Left lobe of liver (tissue), 2 donors: ENCODE results near the gene DERL2. TPM values are rescaled to one million over a fixed set of nuclear protein-coding genes. Genes with fewer than 3 reads are reported as not detected.

Experiments used
- ATAC-seq: fragments of 200-7000 bp; cut with Tn5 transposase; one replicate; pipeline ENCODE4 v1.9.1; 2020; ENCODE audit warnings: mild to moderate bottlenecking, moderate library complexity
- DNase-seq: peaks from one replicate; pipeline ENCODE4 v3.0.0-alpha.2; 2020; ENCODE audit warnings: low spot score
- total RNA-seq: library from RNA; stranded (reverse); gene quantifications from one replicate; pipeline ENCODE4 v1.2.1, GENCODE V29; 2021
- donor health status: DM: no; HTN: no; CAD: no; lungs with moderate emphysema.
- donor health status: DM: no; HTN: yes; CAD: no.

The DERL2 gene
- total RNA-seq, 1 donor from 2014 or later, result 49.9 TPM

DNA sequence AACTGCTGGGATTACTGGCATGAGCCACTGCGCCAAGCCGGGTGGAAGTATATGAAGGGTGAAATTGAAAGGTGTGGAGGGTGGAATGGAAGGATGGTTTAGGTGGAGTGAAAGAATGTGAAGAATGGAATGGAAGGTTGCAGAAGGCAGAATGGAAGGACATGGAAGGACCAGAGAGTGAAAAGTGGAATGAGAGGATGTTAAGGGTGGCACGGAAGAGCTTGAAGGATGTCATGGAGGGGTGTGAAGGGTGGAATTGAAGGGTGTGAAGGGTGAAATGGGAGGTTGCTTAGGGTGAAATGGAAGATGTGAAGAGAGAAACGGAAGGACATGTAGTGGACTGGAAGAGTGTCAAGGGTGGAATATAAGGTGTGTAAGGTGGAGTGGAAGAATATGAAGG is 16.6 kb upstream of the DERL2 start:
- no peak for ATAC-seq
- DNase-seq, result peak; percentile 5

DNA sequence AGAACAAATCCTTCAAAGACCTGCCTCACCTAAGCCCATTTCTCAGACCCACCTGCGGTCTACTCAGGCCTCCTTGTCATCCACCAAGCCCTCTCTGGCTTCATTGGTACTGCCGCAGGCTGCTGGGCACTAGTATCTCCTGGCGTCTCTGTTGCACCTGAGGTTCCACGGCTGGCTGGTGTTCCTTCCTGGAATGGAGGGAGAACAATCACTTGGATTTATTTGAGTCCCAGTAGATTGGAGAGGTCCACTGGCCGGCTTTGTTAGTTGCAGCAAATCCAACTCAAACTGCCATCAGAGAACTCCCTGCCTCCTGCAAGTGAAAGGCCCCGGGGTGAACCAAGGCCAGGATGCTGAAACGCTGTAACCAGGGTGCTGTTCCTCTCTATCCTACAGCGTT is 15.7 kb upstream of the DERL2 start:
- ATAC-seq, result no peak
- DNase-seq, result no peak

DNA sequence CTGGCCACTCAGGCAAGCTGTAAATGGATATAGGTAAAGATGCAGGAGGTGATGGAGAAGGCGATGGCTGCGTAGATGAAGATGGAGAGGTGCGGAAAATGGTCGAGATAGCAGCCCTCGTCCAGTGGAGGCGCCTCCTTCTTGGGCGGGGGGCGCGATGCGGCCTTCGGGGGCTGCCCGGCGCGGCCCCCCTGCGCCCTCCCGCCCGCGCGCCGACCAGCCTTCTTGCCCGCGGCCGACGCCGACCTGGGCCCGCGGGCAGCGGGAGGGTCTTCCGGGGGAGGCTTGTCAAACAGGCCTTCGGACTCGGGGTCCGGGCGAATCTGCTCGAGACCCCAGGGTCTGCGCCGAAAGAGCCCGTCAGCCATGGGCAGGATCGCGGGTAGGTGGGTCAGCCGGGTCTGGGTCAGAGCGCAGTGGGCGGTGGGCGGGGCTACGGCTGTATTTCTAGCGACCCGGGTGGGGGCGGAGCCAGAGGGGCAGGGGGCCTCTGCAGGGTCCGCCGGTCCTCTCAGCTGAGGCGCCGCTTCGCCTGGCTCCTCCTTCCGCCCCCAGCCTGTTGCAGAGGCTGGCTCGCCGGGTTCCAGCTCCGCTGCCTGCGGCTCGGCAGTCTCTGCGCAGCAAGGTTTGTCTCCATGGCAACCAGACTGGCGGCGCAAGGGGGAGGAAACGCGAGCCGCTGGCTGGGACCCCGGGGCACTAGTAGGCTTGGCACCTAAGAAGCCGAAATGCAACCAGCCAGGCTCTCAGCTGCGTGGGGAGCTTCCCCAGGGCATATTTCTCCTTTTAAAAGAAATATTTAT is 14.8 kb upstream of the DERL2 start:
- no peak for DNase-seq
- ATAC-seq, result peak; percentile 62

DNA sequence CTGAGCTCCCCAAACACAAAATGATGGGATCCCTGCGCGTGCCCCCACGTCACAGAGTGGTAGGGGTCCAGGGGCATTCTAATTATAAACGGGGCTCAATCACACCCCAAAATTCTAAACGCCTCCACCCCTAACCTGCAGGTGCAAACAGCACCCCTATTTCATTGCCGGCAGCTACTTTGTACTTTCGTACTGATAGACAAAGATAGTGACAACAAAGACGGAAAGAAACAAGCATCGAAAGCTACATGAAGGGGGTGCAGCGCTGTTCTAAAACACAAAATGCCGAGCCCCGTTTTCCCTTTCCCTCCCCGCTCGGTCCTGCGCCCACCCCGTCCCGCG is 14.2 kb upstream of the DERL2 start:
- ATAC-seq (no peak), DNase-seq (no peak)

DNA sequence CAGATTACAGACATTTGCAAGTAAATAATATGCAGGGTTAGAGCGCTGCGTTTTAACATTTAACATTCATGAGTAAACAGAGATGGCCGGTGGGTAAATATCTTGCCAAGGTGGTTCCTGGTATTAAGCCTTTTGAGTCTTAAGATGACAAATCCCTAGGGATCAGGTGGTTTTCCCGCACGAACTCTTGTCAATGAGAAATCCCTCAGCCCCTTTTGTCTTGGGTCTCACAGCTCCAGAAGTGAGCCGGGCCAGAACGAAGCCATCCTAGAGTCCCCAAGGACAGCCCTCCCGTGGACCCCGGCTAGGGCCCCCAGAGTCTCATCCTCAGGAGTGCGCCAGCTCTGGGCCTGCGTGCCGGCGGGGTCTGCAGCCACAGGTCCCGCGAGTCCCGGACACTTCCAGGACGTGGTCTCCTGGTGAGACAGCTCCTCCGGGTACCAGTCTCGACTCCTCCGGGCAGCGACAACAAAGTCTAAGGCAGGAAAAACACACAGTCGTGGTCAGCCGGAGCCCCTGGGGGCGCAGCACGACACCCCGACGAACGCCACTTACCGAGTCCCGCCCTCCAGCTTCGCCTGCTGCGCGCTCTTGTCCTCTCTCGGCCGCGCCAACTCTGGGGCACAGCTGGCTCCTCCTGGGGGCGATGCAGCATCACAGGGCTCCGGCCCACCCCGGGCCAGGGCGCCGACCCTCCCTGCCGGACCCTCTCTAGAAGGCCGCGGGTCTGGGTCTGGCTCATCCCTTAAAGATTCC is 13.7 kb upstream of the DERL2 start:
- no peak for DNase-seq
- no peak for ATAC-seq

DNA sequence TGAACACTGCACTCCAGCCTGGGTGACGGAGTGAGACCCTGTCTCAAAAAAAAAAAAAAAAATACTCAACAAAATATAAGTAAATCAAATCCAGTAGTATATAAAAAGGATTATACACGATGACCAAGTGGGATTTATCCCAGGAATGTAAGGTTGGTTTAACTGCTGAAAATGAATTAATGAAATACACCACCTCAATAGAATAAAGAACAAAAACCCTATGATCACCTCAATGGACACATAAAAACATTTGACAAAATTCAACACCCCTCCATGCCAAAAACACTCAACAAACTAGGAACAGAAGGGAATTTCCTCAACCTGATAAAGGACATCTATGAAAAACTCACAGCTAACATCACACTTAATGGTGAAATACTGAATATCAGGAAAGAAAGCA is 7.0 kb upstream of the DERL2 start:
- DNase-seq, result no peak
- ATAC-seq, result no peak

DNA sequence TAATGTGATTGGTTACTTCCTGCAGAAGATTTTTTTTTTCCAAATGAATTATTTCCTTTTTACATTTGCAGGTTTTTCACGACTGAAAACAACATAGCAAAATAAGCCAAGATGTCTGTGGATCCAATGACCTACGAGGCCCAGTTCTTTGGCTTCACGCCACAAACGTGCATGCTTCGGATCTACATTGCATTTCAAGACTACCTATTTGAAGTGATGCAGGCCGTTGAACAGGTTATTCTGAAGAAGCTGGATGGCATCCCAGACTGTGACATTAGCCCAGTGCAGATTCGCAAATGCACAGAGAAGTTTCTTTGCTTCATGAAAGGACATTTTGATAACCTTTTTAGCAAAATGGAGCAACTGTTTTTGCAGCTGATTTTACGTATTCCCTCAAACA is 2.8 kb upstream of the DERL2 start:
- ATAC-seq (no peak), DNase-seq (no peak)

DNA sequence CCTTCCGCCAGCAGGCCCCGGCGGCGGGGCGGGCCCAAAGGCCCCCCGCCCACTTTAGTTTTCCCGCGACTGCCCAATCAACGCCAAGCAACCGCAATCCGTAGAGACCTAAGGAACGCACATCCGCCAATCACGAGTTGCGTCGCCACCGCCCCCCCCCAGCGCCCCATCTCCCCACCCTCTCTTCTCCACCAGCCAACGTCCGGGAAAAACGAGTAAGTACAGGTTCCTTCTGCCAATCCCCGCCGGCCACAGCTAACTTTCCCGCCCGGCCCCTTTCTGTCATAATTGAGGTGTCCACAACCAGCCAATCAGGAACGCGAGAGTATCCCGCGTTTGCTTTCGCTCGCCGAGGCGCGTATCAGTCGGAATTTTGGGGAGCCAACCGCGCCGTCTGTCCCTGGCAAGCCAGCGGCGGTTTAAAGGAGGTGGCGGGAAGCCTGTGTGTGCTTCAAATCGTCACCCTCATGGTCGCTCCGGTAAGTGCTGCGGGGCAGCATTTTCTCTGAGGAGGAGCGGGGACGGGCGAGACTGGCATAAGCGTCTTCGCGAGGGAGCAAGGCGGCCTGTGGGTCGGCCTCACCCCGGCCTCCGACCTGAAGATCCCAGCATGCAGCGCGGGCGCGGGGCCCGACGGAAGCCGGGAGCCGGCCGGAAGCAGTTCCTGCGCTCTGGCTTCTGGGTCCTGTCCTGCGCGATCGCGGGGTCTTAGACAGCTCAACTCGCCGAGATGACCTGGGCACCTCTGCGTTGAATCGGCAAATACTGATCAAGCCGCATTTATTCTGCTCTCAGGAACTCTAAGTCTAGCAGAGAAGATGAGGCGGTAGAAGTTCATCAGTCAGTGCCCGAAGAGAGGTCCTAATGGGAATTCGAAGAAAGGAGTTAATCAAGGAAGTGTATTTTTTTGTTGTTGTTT is 487 bp upstream of the DERL2 start, which contains the start of gene MIS12:
Gene MIS12 (plus strand): TSS at position 361 of the 919 bp plus-strand sequence. CDS start 2,297 bp downstream, outside the sequence.
- DNase-seq (peak; percentile 99), ATAC-seq (peak; percentile 92)

DNA sequence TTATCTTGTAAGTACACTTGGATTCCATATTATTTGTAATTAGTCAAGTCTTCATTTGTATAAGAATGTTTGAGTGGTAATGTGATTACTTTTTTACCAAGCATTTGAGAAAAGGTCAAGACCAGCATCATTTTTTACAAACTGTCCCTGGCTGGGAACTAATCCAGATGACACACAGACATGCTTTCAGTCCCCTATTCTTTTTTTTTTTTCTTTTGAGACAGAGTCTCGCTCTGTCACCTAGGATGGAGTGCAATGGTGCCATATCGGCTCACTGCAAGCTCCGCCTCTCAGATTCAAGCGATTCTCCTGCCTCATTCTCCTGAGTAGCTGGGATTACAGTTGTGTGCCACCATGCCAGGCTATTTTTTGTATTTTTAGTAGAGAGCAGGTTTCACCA is 4.5 kb downstream of the DERL2 start:
- no peak for ATAC-seq

DNA sequence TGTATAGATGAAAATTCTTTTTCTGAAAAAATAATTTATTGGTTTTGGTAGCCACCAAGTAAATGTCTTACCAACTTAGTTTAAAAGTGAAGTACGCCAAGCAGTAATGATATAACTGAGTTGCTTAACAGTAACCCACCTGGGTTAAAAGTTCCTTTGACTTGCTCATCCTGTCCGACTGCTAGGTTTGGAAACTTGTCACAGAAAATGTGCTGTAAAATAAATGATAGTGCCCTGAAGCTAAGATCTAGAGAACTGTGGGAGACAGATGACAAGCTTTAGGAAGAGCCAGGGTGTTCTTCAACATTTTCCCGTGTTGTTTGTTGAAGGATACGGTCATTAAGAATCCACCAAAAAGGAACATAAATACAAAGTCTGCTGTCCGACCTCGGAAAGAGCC is 5.0 kb downstream of the DERL2 start:
- ATAC-seq (no peak), DNase-seq (no peak)

More for the DNA sequence above, 4.5 kb downstream of the DERL2 start:
- DNase-seq, result no peak

DNA sequence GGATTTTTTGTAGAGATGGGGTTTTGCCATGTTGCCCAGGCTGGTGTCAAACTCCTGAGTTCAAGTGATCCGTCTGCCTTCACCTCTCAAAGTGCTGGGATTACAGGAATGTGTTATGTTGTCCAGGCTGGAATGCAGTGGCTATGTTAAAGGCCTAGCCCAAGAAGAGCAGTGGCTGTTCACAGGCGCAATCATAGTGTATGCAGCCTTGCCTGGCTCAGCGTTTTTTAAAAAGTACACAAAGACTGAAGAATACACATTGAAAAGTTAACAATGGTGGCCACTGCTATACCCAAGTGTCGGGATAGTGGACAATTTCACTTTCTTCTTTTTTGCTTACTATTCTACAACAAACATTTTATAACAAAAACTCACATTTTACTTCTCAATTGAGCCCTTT is 7.0 kb downstream of the DERL2 start:
- no peak for DNase-seq
- ATAC-seq, result no peak

DNA sequence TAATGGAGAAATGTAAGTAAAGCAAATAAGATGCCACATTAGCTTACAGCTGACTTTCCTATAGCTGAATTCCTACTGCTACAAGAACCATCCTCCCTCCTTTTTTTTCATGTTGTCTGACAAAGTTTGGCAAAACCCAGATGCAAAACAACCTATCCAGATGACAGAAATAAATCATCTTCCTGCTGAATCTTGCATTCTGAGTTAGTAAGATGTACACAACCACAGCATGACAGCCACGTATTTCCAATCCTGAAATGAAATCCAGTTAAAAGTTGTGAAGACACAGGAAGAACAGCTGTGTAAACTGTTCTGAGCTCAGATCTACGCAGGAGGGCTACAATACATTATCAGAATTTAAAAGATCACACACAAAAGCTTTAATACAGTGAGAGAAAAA is 12.1 kb downstream of the DERL2 start:
- DNase-seq (no peak), ATAC-seq (no peak)

DNA sequence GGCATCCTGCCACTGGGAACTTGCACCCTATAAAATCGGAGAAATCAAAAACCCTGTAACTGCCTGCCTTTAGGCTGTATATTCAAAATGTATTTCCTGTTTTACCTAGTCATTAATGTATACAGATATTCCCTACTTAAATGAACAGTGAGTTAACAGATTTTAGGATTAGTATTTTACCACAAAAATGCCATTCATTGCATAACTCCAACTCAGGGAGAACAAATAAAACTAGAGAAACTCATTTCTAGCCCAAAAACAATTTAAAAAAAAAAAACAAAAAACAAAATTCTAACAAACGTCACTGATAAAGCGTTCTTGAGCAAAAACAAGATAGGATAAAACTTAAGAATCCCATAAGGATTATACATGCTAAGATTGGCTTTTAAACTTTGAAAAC is 13.5 kb downstream of the DERL2 start:
- ATAC-seq (no peak), DNase-seq (no peak)

DNA sequence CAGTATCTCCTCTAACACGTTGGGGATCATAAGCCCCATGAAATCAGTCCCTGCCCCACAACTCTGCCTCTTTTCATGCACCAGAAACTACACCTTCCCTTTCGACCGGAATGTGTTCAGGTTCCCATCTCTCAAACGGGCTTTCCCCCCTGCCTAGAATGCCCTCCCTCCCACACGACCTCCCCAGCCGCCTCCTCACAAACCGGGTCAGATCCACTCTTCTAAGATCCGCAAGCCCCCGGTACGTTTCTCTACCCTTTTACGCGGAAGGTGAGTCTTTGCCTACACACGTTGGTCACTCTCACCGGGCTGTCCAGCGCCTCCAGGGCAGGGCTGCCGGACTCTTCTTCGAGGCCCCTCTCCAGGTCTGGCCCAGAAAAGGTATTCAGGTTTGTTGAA is 17.9 kb downstream of the DERL2 start:
- ATAC-seq, result peak; percentile 33
- no peak for DNase-seq

DNA sequence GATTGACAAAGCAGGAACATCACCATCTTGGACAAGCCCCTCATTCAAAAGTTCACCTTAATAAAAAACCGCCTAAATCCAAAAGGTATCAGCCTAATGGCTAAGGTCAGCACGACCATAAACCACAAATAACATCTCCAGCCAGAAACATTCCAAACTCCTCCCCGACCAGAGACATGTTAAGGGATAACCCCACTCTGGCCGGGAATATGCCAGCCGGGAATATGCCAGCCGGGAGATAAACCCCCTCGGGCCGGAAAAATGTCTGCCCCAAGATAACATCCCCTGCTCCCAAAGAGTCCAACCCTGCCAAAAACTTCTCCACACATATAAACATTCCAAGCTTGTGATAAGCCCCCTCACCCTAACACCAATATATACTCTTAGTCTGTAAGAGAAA is 18.6 kb downstream of the DERL2 start:
- DNase-seq, result no peak
- no peak for ATAC-seq

DNA sequence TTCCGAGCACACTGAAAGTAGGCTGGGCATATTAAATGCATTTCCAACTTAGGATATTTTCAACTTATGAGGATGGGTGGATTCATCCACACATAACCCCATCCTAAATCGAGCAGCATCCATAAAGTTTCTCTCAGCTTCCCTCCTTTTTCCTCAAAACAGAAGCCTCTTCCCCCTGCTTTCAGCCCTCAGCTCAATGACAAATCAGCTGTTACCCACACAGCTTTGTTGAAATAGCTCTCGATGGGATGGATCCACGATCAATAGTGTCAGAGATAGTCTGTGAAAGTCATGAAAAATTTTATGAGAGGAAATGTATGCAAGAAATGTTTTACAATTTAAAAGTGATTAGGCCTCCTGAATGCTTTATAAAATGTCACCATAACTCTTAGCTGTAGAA is 19.7 kb downstream of the DERL2 start:
- ATAC-seq, result no peak

DNA sequence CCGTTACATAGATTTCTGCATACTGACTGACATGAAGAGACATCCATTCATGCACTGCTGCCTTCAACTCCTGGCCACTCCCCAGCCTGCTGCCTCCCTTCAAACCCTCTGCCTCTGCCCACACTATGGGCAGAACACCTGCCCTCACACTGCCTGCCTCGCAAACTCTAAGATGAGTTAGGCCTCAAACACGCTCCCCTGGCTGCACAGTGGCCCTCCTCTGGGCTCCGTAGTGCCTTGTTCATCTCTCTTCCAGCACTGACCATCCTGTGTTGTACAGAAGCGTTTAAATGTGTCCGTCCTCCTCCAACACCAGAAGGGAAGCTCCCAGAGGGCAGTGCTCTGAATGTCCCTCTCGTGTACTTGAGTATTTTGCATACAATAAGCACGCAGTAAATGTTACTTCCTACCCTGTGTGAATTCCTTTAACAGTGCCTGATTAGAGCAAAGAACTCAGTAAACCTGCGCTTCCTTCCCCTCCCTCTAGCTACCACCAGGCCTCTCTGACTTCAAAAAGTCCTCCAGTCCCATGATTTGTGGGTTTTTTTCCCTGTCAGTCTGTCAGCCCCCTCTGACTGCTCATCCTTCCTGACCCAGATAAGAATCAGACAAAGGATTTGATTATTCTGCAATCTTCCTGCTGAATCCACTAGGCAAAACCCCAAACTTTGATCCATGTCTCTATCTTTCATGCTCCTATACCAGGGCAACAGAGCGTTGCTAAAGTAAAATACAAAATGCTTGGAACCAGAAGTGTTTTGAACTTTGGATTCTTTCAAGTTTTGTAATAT is 21.1 kb downstream of the DERL2 start:
- DNase-seq (no peak), ATAC-seq (peak; percentile 33)

More for the DNA sequence above, 19.7 kb downstream of the DERL2 start:
- DNase-seq, result no peak

DNA sequence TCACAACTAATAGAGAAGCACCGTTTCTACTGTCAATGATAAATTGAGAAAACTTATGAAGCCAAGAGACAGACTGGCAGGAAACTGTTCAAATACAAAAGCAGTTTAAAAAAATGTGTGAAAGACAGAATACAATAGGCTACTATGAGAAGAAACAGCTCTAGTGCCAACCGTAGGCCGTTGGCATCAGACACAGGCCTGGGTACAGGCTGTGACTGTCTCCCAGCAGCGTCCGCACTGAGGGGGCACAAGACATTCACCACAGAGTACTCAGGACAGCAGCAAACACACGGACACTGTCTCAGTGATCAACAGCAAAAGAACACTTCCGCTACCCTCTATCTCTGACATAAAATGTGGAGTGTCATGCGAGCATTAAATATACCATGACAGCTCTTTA is 39.2 kb downstream of the DERL2 start:
- no peak for ATAC-seq
- no peak for DNase-seq

DNA sequence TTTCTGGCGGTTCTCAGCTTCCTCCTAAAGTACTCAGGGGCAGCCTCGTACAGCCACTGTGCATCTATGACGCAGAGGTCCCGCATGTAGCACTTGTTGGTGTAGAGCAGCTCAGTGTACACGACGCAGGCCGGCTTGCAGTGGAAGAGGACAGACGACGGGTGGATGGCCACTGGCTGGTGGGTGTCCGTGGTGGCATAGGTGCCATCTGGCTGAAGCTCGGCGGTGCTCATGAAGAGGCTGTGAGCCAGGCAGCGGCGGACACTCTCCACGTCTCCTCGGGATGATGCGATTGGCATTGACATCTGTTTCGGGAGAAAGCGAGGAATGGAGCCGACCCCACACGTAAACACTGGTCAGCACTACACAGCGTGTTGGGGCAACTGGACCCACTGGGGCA is 41.8 kb downstream of the DERL2 start:
- DNase-seq, result no peak
- ATAC-seq, result no peak

DNA sequence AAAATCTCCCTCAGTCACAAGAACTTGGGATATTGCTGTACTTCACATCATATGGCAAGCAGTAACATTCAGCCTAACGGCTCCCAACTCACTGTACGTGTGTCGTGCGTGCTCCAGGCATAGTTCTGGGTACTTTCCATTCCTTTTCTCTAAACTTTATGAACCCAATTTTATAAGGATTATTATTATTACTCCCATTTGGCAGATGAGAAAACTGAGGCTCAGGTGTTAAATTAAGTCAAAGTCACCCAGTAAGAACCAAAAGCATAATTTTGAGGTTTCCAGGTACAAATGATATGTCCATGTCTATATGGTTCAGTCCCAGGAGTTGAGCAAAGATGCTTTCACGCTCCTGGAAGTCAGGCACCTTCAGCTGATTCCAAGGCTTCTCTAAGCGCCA is 42.2 kb downstream of the DERL2 start:
- DNase-seq (no peak), ATAC-seq (no peak)

DNA sequence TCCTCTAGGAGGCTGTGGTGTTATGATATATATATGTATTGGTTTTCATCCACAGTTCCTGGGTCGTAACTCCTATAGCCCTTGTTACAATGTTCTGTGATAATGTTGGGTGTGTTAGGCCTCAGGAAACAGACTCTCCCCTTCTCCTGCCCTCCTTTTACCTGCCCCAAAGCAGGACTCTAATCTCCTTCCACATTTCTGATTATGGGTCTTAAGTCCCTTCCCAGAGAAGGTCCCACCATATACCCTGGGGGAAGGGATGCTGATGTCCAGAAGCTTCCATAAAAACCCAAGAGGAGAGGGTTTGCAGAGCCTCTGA is 46.6 kb downstream of the DERL2 start:
- ATAC-seq, result no peak
- DNase-seq, result no peak
